Measurements from ENCODE around the gene FAM237B.

DNA sequence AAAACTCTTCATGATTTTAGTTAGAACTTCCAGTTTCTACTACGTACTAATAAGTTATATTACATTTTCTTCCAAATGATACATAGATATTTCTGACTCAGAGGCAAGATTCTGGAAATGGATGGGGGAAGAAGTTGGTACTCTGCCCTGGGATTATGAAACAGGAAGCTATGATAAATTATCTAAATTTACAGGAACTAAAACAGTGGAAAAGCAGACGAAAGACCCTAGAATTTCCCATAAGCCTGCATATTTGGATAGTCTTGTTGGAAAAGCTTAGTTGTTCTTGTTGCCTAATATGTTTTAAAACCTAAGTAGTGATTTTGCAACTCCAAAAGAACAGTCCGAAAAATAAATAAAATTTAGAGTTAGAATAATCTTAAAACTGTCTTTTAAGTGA lies 54.3 kb downstream of the FAM237B start:
- TF ChIP-seq POLR2A (IDR thresholded peaks at IDR 0.05; ENCODE audit: low read depth, low read length) (no peak), POLR2AphosphoS5 (IDR thresholded peaks at IDR 0.05; ENCODE audit: low read depth, low read length) (no peak)

All from GM12891 (cell line).